CD4-positive, alpha-beta T cell treated with Interleukin-15 for 1 hour (primary cell): ENCODE results near the gene MARCO.

Experiments
- DNase-seq: peaks from one replicate; pipeline ENCODE4 v3.0.0-alpha.2; 2020

Gene MARCO

GRCh38 chr2:118942031-118942430 is at the start of gene MARCO:
Gene MARCO, plus strand, starts transcription at chr2:118942194. Its CDS starts 107 bp downstream, at chr2:118942301.
- no peak for DNase-seq

GRCh38 chr2:118893100-118893499 is 48.9 kb upstream of the MARCO start:
- DNase-seq: no peak

GRCh38 chr2:118902266-118903028 is 39.5 kb upstream of the MARCO start:
- no peak for DNase-seq

GRCh38 chr2:118903029-118903351 is 39.0 kb upstream of the MARCO start:
- DNase-seq: no peak

GRCh38 chr2:118903551-118904479 is 38.2 kb upstream of the MARCO start:
- DNase-seq: no peak

GRCh38 chr2:118905206-118905605 is 36.8 kb upstream of the MARCO start:
- no peak for DNase-seq

GRCh38 chr2:118906186-118906585 is 35.8 kb upstream of the MARCO start:
- DNase-seq: no peak

GRCh38 chr2:118907759-118908158 is 34.2 kb upstream of the MARCO start:
- no peak for DNase-seq

- no peak for DNase-seq
These were observed 32.8 kb upstream of the MARCO start for GRCh38 chr2:118909191-118909590.

- no peak for DNase-seq
These were observed 30.7 kb upstream of the MARCO start for GRCh38 chr2:118911166-118911856.

- DNase-seq: no peak
These were observed 30.1 kb upstream of the MARCO start for GRCh38 chr2:118911936-118912335.

GRCh38 chr2:118913131-118913802 is 28.7 kb upstream of the MARCO start:
- no peak for DNase-seq

- DNase-seq: no peak
These were observed 28.0 kb upstream of the MARCO start for GRCh38 chr2:118913803-118914645.

GRCh38 chr2:118914721-118915453 is 27.1 kb upstream of the MARCO start:
- no peak for DNase-seq

GRCh38 chr2:118918017-118918416 is 24.0 kb upstream of the MARCO start:
- DNase-seq: no peak

- DNase-seq: no peak
These were observed 20.3 kb upstream of the MARCO start for GRCh38 chr2:118921646-118922045.

GRCh38 chr2:118922254-118922653 is 19.7 kb upstream of the MARCO start:
- DNase-seq: no peak

- no peak for DNase-seq
These were observed 18.6 kb upstream of the MARCO start for GRCh38 chr2:118923371-118923770.

GRCh38 chr2:118925476-118925875 is 16.5 kb upstream of the MARCO start:
- no peak for DNase-seq

GRCh38 chr2:118925981-118926380 is 16.0 kb upstream of the MARCO start:
- DNase-seq: no peak

GRCh38 chr2:118929059-118929458 is 12.9 kb upstream of the MARCO start:
- DNase-seq: no peak
